Parathyroid adenoma (tissue), 2 donors: ENCODE measurements around the gene ZNF232.
"Not testable (repeated sequence)": the region's sequence is repeated elsewhere in the genome, so short reads cannot be mapped to it uniquely, and the experiment has no call there.

Experiments
- H2AFZ ChIP-seq: fragments of 300-600 bp; sonication (generic); one replicate; pipeline ENCODE4 v1.7.0; 2017; ENCODE audit warnings: antibody characterized with exemption, mild to moderate bottlenecking
- H3K27ac ChIP-seq: fragments of 300-600 bp; sonication (generic); one replicate; pipeline ENCODE4 v1.7.0; 2017
- H3K27me3 ChIP-seq: fragments of 300-600 bp; sonication (generic); one replicate; pipeline ENCODE4 v1.7.0; 2017; ENCODE audit warnings: low read length; ENCODE audit not compliant: control insufficient read depth, insufficient read depth
- H3K36me3 ChIP-seq: fragments of 300-600 bp; sonication (generic); one replicate; pipeline ENCODE4 v1.7.0; 2017; ENCODE audit warnings: low read length; ENCODE audit not compliant: control insufficient read depth, insufficient read depth
- H3K4me1 ChIP-seq: fragments of 300-600 bp; sonication (generic); one replicate; pipeline ENCODE4 v1.7.0; 2017; ENCODE audit warnings: control low read depth
- H3K4me2 ChIP-seq: fragments of 300-600 bp; sonication (generic); one replicate; pipeline ENCODE4 v1.7.0; 2017; ENCODE audit warnings: low read length
- H3K4me3 ChIP-seq: fragments of 300-600 bp; sonication (generic); one replicate; pipeline ENCODE4 v1.7.0; 2017; ENCODE audit warnings: low read depth, low read length
- H3K79me2 ChIP-seq: fragments of 300-600 bp; sonication (generic); one replicate; pipeline ENCODE4 v1.7.0; 2017; ENCODE audit warnings: control low read depth
- H3K9ac ChIP-seq: fragments of 300-600 bp; sonication (generic); one replicate; pipeline ENCODE4 v1.7.0; 2017; ENCODE audit warnings: mild to moderate bottlenecking
- H3K9me3 ChIP-seq: fragments of 300-600 bp; sonication (generic); one replicate; pipeline ENCODE4 v1.7.0; 2017; ENCODE audit warnings: low read length; ENCODE audit not compliant: control insufficient read depth
- TF ChIP-seq, protein P1 (sequence below): fragments of 300-600 bp; sonication (generic); IDR thresholded peaks from one replicate; pipeline ENCODE4 v1.7.0; 2017; ENCODE audit warnings: antibody characterized with exemption, mild to moderate bottlenecking
- donor health status: primary hyperparathyroidism.

ZNF232 gene

DNA sequence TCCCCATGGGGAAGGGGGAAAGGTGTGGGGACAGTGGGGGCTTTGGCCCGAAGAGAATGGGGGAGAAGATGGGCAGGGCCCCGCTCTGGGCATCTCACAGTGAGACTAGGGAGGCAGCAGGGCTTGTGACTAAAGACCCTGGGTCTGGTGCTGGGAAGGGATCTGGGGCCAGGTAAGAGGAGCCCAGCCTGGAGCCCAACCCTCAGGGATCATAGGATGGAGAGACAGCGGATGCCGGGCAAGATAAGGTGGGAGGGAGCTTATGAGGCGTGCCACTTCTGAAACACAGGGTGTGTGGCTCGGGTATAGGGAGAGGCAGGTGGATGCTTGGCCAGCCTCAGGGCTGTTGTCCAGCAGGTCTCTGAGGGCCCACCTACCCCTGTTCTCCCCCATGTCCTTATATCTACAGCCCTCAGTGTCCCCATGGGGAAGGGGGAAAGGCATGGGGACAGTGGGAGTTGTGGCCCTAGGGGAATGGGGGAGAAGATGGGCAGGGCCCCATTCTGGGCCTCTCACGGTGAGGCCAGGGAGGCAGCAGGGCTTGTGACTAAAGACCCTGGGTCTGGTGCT, 19.6 kb upstream of the ZNF232 start:
- TF ChIP-seq, protein P1, sequence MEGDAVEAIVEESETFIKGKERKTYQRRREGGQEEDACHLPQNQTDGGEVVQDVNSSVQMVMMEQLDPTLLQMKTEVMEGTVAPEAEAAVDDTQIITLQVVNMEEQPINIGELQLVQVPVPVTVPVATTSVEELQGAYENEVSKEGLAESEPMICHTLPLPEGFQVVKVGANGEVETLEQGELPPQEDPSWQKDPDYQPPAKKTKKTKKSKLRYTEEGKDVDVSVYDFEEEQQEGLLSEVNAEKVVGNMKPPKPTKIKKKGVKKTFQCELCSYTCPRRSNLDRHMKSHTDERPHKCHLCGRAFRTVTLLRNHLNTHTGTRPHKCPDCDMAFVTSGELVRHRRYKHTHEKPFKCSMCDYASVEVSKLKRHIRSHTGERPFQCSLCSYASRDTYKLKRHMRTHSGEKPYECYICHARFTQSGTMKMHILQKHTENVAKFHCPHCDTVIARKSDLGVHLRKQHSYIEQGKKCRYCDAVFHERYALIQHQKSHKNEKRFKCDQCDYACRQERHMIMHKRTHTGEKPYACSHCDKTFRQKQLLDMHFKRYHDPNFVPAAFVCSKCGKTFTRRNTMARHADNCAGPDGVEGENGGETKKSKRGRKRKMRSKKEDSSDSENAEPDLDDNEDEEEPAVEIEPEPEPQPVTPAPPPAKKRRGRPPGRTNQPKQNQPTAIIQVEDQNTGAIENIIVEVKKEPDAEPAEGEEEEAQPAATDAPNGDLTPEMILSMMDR = no peak

DNA sequence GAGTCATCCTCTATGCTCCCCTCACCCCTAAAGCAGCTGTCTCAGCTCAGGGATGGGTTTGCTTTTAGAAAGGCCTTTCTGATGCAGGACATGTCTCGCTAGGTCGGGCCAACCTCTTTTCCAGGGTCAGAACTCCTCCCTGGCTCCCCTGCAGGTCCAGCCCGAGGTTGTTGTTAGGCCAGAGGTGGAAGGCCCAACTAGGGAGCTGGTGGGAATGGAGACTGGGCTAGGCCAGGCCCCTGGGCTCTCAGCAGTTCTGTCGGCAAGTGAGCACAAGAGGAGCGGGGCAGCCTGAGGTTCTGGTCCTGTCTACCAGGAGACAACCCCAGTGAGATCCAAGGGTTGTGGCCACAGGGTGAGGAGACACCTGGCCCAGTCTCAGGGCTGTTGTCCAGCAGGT, 19.0 kb upstream of the ZNF232 start:
- H3K79me2 ChIP-seq, H3K4me2 ChIP-seq, H3K4me1 ChIP-seq, H3K9ac ChIP-seq, H3K27ac ChIP-seq, H3K9me3 ChIP-seq, H3K36me3 ChIP-seq, H3K4me3 ChIP-seq, H2AFZ ChIP-seq, H3K27me3 ChIP-seq: not testable (repeated sequence)

More for the DNA sequence above, 19.6 kb upstream of the ZNF232 start:
- H3K4me3 ChIP-seq = no peak overlapping the region
- no peaks in the 10 kb centered on the region for H3K9me3 ChIP-seq
- H2AFZ ChIP-seq = no peak overlapping the region
- H3K4me1 ChIP-seq = no peaks in the 10 kb centered on the region
- no peak overlapping the region for H3K4me2 ChIP-seq
- no peak overlapping the region for H3K27ac ChIP-seq
- no peaks in the 10 kb centered on the region for H3K79me2 ChIP-seq
- no peak overlapping the region for H3K9ac ChIP-seq
- H3K36me3 ChIP-seq = no peaks in the 10 kb centered on the region
- no peaks in the 10 kb centered on the region for H3K27me3 ChIP-seq

DNA sequence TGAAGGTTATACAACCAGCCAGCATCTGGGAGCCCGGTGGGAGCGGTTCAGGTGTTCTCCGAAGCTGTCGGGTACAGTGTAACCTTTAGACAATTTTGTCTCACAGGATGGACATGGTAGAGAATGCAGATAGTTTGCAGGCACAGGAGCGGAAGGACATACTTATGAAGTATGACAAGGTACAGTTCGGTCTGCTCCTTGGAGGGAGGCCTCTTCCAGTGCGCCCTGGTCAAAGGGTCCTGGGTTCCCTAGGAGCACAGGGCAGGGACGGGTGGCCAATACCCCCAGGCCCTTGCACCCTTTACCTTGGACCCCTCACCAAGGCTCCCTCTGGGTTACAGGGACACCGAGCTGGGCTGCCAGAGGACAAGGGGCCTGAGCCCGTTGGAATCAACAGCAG, 18.6 kb upstream of the ZNF232 start:
- H3K36me3 ChIP-seq, H3K4me1 ChIP-seq, H3K9me3 ChIP-seq, H3K4me3 ChIP-seq, H3K4me2 ChIP-seq, H3K9ac ChIP-seq, H3K27ac ChIP-seq, H3K79me2 ChIP-seq, H2AFZ ChIP-seq, H3K27me3 ChIP-seq: not testable (repeated sequence)

DNA sequence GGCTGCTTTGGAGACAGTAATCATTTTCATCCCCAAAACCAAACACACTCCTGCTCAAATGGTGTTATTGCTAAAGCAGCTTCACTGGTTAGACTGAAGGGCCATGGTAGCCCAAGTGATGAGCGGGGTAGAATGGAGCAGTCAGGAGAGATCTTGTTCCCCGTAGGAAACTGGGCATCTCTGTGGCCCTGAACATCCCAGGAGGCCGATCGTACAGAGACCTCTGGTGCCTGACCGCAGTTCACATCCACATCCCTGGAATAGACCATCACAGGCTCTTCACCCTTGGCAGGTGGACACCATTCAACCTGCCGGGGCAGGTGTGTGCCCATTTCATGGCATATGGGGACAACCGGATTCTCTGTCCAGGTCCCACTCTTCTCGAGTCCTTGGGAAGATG, 18.1 kb upstream of the ZNF232 start:
- not testable (repeated sequence) for H2AFZ ChIP-seq, H3K27ac ChIP-seq, H3K9ac ChIP-seq, H3K36me3 ChIP-seq, H3K79me2 ChIP-seq, H3K4me2 ChIP-seq, H3K4me3 ChIP-seq, H3K4me1 ChIP-seq, H3K9me3 ChIP-seq, H3K27me3 ChIP-seq

DNA sequence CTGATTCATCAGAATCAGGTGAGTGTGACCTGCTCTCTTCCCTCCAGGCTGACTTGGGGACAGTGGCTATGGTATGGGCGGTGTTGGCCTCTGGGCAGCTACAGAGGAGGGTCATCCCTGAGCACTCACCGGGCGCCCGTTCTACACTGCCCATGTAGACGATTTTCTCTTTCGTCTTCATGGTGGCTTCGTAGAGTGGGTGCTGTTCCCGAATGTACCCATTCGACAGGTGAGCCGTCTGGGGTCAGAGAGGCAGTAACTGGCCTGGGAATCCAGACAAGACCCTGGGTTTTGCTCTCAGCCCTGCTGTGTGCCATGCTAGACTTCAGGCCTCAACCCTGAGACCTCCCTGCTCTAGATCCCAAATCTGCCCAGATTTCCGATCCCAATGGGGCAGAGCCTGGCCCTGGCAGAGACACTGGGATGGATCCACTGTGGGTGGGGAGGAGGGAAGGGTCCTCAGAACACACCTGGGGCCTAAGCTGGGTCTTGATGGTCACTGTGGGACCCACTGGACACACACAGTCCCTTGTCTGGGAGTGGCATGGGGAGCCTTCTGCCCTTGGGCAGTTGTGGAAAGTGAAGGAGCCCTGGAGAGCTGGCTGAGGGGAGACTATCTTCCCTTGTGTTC, 17.3 kb upstream of the ZNF232 start:
- Histone ChIP-seq H3K9ac (no peak overlapping the region), H3K79me2 (no peaks in the 10 kb centered on the region), H3K27ac (no peak overlapping the region), H3K36me3 (no peaks in the 10 kb centered on the region), H3K4me2 (no peak overlapping the region), H3K9me3 (no peaks in the 10 kb centered on the region), H3K27me3 (no peaks in the 10 kb centered on the region), H2AFZ (no peak overlapping the region), H3K4me3 (no peak overlapping the region), H3K4me1 (no peaks in the 10 kb centered on the region)
- TF ChIP-seq, protein P1 = no peak

DNA sequence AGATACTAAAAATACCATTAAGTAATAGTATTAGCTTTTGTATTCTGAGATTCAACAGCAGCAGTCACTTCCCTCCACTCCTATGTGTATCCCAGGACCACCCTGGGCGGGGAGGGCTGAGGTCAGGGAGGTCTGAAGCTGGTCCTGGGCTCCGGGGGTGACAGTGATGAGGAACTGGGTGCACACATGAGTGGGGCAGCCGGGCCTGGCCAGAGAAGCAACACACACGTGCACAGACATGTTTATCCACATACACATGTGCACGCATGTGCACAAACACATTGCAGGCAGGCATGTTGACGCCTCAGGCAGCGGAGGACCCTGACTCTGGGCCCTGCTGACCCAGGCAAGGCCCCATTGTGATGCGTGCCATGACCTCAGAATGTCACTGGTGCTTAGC, 16.7 kb upstream of the ZNF232 start:
- H3K79me2 ChIP-seq, H3K27ac ChIP-seq, H3K4me2 ChIP-seq, H3K4me3 ChIP-seq, H2AFZ ChIP-seq, H3K9me3 ChIP-seq, H3K4me1 ChIP-seq, H3K36me3 ChIP-seq, H3K27me3 ChIP-seq, H3K9ac ChIP-seq: not testable (repeated sequence)
